AG08396 (cell line): Measurements from ENCODE around the gene DNM2.

Source experiments
- DNase-seq: peaks from one replicate; pipeline ENCODE4 v3.0.0; 2012; ENCODE audit warnings: low spot score, mixed read lengths

Gene DNM2

DNA sequence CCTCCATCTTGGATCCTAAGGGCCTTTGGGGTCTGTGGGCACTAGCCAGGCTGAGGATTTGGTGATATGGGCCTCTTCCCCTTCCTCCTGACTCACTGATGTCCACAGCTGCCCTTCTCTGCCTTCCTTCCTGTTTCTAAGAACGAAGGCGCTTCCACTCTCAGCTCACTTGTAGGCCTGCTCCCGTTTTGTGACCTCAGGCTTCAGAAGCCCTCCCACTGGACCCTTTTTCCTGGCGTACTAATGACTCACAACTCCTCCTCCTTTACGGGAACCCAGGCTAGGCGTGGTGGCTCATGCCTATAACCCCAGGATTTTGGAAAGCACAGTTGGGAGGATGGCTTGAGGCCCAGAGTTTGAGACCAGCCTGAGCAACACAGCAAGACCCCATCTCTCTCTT lies 62.5 kb downstream of the DNM2 start:
- DNase-seq, result no peak

DNA sequence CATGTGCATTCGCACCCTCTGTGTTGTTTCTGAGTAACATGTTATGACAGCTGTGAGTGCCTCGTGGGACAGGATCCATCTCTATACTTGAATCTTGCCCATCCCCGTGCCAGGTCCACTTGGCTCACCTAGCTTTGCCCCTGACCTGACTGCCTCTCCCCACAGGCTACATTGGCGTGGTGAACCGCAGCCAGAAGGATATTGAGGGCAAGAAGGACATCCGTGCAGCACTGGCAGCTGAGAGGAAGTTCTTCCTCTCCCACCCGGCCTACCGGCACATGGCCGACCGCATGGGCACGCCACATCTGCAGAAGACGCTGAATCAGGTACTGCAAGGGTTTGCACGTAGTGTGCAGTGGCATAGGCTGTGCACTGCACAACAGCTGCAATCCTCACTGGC lies 64.9 kb downstream of the DNM2 start:
- DNase-seq, result no peak

DNA sequence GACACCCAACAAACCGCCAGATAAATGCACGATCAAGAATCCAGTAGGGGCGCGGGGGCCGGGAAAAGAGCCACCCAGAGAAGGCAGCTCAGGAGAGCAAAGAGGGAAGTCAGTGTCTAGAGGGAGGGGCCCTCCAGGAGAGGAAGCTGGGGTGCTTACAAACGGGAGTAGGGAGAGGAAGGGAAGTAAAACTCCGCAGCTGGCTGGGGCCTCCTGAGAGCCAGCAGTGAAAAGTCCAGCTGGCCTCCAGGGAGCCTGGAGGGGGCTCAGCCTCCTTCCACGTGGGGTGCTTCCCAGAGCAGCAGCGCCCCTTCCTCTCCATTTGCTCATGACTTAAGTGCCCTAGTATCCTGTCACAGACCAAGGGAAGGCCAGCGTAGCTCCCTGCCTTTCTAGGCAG lies 66.4 kb downstream of the DNM2 start:
- no peak for DNase-seq

DNA sequence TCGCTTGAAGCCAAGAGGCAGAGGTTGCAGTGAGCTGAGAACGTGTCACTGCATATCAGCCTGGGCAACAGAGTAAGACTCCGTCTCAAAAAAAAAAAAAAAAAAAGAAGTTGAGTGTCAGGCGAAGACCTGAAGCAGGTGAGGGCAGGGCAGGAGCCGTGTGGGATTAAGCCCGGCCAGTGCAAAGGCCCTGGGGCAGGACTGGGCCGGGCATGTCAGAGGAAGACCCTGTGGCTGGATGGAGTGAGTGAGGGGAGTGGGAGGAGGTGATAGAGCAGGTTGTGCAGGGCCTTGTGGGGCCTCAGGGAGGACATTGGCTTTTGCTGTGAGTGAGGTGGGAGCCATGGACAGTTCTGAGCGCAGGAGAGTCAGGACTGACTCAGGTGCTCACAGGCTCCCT lies 70.3 kb downstream of the DNM2 start:
- no peak for DNase-seq

DNA sequence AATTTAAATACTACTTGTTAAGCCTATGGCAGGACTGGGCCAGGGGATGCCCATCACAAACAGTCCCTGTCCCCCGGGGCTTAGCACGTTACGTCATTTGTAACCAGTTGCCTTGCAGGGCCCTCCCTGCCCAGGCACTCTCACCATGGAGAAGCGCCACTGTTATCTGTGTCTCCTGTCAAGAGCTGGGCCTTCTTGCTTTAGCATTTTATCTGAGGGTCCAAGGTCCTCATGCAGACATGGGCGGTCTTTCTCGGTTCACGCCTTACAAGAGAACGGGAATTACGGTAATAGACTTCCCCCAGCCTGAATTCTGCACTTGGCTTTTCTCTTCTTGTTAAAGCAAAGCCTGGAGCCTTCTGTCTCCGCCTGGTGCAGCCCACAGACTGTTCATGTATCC lies 72.0 kb downstream of the DNM2 start:
- DNase-seq, result no peak

DNA sequence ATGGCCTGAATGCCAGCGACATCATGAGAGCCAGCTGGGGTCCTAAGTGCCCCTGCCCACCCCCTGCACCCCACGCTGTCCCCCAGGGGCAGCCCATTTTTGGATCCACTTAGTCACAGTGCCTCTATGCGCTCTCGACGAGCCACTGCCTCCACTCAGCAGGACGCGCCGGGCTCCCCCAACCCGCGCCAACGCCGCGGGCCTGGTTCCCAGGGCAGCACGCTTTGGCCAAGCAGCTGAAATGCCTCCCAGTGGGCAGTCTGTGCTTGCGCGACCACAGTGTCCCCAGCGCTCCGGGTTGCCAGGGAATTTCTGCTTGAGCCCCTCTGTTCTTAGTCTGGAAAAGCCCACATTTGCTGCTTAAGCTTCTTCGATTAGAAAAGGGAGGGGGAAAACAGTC lies 78.8 kb downstream of the DNM2 start:
- DNase-seq, result no peak

DNA sequence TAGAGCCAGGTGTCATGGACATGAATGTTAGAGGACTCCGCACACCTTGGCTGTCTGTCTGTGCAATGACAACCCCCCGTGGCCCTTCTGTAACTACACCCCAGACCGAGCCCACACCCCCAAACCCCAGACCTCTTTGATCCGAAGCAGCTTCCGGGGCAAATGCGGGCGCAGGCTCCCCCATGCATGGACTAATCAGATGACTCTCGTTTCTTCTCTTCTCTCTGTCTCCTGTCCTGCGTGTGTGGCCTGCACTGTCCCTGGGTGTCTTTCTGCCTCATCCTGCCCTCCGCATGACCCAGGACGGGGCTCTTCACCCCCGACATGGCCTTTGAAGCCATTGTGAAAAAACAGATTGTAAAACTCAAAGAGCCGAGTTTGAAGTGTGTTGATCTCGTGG lies 79.2 kb downstream of the DNM2 start:
- no peak for DNase-seq

DNA sequence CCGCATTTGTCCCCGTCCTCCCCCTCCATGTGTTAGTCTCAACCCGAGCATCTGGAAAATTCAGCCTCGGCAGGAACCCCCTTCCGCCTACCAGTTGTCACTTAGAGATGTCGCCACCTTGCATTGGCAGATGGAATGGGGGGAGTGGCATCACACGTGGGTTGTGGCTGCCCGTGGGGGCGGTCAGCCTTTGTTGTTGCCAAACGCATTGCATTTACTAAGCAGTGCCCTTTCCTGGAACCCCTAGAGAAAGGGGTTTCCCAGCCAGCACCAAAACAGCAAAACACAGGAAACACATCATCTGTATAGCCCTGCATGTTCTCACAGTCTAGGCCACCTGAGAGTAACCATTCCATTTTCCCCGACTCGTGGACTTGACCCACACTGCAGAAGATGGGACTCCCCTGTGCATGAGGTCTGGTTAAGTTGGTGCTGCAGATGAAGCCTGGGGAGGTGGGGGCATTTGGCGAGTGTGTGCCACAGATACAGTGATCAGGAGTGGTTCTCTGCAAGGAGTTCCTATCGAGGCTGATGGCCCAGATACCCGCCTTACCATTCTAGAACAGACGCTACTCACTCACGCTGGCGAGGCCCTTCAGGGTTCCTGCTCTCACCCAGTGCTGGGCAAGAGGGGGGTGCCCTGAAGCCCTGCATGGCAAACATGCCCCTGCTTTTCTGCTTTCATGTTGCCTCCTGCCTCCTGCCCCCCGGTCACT lies 79.8 kb downstream of the DNM2 start:
- no peak for DNase-seq

DNA sequence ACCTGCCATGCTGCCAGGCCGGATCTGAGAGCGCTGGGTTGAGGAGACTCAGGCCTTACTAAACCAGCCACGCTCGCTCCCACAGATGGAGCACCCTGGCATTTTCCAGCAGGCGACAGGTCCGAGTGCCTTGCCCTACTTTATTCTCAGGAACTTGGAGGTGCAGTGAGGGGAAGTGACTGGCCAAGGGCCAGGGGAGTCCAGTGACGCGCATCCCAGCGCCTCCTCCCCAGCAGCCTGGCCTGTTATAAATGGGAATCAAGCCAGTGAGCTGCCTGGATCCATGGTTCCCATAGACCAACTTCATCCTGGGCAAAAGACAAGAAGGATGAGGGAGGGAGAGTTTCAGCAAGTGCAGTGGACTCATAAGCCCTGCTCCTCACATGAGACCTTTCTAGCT lies 82.6 kb downstream of the DNM2 start:
- no peak for DNase-seq

DNA sequence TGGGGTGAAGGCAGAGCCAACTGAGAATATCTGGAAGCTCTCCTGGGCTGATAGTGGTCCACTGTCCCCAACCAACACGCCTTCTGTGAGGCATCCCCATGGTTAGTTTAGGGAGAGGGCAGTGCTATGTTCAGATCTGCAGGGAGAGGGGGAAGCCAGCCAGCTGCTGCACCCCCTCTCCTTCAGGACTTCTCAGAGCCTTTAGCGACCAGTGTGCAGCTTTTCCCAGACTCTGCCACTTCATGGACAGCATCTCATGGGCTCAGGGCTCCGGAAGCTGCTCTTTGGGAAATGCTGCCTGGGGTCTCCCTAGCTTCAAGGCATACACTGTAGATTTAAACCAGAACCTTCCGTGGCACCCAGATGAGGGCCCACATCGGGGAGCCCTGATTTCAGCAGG lies 84.6 kb downstream of the DNM2 start:
- no peak for DNase-seq

DNA sequence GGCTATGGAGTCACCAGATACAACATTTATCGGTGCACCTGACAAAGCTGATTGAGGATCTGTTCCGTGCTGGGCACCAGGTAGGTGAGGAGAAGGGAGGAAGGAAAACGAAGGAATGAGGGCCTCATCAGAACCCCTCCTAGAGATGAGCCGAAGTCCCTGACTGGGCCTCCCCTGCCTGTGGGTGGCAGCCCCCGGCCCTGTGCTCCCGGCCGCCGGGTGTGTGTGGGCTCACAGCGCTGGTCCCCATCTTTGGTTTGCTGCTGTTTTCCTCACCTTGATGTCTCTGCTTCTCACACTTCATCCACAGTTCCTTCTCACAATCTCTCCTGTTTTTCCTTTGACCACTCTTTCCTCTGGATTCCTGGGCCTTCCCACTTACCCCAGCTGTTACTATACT lies 85.4 kb downstream of the DNM2 start:
- no peak for DNase-seq

DNA sequence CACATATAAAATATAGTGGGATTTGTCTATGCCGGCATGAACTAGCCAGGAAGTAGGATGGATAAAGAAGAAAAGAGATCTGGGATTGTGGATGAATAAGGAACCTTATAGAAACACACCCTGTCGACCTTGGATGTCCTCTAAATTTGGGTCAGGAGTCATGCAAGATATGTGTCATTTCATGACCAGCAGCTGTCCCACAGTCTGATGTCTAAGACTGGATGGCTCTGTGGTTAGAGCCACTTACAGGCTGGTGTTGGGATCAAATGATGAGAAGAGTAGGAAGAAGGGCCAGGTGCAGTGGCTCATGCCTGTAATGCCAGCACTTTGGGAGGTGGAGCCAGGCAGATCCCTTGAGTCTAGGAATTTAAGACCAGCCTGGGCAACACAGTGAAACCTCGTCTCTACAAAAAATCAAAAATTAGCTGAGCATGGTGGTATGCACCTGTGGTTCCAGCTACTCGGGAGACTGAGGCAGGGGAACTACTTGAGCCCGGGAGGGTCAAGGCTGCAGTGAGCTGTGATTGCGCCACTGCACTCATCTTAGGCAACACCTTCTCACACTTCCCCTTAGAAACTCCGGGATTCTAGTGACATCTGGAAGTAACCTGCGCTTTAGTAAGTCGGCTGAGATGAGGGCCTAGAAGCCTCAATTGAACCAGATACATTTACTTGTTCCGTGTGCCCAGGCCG lies 87.3 kb downstream of the DNM2 start:
- no peak for DNase-seq

DNA sequence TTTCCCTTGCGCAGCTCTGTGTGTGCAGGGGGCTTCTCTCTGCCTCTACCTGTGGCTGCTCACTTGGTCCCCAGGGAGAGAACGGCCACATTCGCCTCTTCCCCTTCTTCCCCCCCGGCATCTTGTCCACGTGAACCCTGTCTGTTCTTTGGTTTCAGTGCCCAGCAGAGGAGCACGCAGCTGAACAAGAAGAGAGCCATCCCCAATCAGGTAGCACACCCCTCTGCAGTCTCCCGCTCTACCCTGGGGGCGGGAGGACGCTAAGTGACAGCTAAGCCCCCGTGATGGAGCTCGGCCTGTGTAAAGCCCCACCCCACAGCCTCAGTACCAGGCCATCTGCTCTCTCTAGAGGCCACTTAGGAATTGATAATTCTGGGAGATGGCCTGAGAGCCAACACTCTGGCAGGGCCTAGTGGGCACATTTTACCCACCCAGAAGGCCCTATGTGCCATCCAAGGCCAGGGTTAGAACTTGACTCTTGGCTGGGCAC lies 87.9 kb downstream of the DNM2 start:
- no peak for DNase-seq

DNA sequence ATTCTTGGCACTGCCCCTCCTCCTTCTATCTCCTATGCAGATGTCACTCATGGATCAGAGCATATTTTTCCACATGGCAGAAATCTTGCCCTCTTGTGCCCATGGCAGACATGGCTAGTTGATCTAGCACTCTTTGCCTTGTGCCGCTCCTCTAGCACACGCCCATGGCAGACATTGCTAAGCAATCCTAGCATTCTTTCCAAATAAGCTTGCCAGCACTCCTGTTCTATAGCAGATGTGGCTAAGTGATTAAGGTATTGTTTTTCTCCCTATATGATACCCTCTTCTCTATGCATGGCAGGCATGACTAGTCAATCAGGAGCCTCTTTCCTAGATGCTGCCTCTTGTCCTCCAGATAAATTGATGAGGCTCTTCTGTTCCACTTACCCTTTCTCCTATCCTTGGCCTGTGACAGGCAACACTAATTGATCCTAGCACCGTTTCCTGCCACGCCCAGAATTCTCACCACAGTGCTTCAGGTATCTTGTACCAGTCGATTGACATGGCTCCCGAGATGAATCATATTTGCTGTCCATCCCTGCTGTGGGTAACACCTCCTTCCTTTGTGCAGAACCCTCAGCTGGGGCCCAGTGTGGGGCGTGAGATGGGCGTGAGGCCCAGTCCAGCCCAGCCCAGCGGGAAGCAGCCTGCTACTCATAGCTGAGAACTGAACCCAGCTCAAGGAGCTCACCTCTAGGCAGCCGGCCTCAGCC lies 91.2 kb downstream of the DNM2 start:
- DNase-seq, result no peak

DNA sequence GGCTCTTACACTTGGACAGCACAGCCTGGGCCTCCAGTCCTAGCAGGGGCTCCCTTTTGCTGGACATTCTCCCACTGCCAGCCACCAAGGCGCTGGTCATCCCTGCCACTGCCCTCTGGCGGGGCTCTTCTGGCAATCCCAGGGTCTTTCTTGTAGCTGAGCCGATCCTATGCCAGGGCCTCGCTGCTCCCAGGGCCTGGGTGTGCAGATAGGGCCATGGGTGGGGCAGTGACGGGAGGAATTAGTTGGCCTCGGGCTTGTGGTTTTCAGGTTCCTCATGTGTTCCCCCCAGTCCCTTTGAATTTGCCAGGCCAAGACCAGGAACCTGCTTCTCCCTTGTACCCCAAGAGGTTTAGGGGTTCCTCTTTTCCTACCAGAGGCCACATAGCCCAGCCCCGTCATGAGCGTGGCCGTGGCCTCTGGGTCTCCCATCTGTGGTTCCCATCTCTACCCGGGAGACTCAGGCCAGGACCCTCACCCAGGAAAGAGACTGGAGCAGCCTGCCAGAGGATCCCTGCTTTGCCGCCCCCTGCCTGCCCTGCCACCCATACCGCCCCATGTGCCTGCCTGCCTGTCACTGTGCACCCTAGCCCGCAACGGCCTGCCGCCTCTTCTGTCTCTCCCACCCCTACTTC lies 91.9 kb downstream of the DNM2 start:
- no peak for DNase-seq

DNA sequence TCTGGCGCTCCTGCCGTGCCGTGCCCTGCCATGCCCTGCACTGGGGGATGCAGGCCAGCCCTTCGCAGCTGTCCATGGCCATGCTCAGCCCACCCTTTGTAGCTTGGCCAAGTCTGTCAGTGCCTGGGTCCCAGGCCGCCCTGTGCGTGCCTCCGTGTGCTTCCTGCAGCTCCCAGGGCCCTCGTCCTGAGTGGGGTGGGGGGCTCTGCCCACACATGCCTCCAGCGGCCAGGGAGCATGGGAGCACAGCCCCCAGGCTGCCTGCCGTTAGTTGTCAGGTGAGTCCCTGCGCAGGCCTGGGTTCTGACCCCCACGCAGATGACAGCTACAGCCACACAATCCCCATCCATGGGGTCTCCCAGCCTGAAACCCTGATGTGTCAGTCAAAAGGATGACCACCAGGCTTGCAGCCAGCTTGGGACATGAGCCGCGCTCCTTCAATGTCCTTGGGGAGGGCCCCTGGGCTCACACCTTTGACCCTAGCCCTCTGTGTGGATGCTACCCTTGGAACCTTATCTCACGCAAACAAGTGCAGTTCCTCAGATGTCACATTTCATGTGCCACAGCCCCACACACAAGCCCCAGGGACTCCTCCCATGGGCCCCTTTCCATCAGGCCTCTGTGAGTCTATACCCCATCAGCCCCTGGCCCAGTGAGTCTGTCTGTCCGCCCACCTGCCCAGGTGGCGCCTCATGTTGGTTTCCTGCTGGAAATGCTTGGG lies 93.7 kb downstream of the DNM2 start:
- no peak for DNase-seq

DNA sequence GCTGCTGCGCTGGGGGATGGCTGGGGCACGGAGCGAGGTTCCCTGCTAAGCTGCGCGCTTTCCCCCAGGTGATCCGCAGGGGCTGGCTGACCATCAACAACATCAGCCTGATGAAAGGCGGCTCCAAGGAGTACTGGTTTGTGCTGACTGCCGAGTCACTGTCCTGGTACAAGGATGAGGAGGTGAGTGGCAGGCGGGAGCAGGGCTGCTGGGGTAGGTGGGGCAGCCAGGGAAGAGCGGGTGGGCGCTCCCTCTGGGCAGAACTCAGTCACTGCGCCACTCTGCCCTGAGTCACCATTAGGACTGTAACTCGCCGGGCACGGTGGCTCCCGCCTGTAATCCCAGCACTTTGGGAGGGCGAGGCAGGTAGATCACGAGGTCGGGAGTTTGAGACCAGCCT lies 94.3 kb downstream of the DNM2 start:
- DNase-seq, result no peak

DNA sequence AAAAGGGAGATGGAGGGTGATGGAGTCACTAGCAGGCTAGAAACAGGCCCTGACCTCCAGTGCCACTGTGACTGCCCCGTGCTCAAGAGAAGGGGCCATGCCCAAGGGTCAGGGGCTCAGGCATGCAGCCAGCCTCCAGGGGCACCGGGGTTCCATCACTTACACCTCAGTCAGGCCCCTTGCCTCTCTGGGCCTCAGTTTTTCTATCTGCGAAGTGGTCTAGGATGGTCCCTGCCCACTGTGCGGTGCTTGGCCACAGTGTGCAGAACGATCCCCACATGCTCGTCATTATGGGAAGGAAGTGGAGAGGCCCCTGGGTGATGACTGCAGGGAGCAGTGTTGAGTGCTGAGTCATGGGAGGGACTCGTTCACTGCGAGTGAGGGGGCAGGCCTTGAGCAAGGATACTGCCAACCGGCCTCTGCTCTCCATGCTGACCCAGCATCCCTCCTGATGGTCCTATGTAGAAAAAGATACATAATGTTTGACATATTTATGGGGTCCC lies 95.1 kb downstream of the DNM2 start:
- peak; percentile 92 for DNase-seq

DNA sequence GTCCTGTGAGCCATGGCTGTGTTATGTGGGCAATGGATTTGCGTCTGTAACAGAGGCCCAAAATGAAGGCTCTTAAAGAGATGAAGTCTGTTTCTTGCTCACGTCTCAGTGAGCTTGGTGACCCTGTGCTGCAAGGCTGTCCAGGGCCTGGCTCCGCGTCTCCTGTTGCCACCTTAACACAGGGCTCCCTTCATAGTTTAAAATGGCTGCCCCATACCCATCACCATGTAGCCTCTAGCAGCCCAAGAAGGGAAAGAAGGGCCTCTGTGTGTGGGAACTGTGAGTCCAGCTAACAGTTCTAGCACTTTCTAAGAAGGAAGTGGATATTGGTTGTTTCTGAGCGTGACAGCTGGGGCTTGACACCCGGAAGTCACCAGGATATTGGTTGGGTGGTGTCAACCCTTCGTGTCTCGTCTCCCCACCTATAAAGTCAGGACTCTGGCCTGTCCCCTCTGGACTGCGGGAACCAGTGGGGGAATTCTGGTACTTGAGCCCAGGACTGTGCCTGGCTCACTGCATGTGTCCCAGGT lies 97.2 kb downstream of the DNM2 start:
- DNase-seq, result no peak

DNA sequence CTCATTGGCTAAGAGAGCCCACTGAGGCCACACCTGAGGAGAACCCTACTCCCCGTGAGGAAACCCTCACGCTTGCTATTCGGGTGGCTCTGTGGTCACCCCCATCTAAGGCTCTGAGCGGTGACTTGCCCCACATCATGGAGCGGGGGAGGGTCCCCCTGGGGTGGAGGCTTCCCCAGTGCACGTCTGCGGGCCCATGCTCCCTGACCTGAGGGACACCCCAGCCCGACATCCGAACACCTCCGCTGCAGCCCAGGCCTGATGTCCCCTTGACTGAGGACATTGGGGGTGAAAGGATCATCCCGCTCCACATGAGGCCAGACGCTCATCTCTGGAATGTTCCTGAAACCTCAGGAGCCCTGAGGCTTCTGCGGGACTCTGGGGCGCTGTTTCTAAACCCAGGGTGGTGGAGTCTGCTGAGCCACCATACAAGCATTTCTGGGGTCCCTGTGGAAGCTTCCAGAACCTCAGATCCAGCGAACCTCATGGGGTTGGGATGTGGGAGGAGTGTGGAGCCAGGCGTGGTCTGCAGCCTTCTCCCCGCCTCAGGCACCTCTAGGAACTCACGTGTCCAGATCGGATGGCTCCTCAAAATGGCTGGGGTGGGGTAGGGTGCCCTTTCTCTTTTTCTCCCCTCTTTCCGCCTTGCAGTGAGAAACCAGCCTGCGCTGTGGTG lies 98.2 kb downstream of the DNM2 start:
- DNase-seq, result no peak

DNA sequence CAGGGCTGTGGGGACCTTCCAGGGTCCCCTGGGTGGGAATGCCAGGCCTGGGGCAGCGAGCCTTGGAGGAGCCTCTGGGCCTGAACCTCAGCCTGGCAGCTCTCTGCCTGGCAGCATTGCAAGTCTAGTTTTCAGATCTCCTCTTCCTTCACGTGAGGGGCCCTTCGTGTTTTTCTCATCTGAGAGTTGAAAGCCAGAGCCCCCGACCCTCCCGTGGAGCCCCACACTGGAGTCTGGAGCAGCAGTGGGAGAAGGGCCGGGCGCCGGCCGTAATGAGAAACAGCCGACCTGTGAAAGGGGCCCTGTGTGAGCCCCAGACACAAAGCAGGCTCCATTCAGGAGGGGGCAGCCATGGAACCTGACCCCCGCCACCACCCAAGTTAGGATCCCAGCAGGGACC lies 98.8 kb downstream of the DNM2 start:
- no peak for DNase-seq
